Activated B cell treated with CpG ODN at 0.5 μM for 24 hours (primary cell): ENCODE data around the gene GMPPB. TPM values are rescaled to one million over a fixed set of nuclear protein-coding genes. Genes with fewer than 3 reads are reported as not detected.

Experiments used
- ATAC-seq: fragments of 200-7000 bp; cut with Tn5 transposase; one replicate; pipeline ENCODE4 v1.10.0; 2021; ENCODE audit warnings: low read depth, mild to moderate bottlenecking, moderate library complexity
- CTCF ChIA-PET: fragments of 350-600 bp; sonication (Branson Sonifier 250); formaldehyde crosslinking; loops from one replicate; lab custom pipeline; 2021; ENCODE audit warnings: antibody characterized with exemption; lab: Charles Lee
- POLR2A ChIA-PET: fragments of 350-600 bp; sonication (Branson Sonifier 250); formaldehyde crosslinking; loops from one replicate; lab custom pipeline; 2021; ENCODE audit warnings: antibody characterized with exemption; lab: Charles Lee
- DNase-seq: peaks from one replicate; pipeline ENCODE4 v3.0.0; 2022
- H3K27ac Mint-ChIP-seq: one replicate; pipeline ENCODE4 v1.8.0; 2020; ENCODE audit warnings: mixed read lengths
- H3K27me3 Mint-ChIP-seq: one replicate; pipeline ENCODE4 v1.8.0; 2021; ENCODE audit warnings: mixed read lengths
- H3K36me3 Mint-ChIP-seq: one replicate; pipeline ENCODE4 v1.8.0; 2021; ENCODE audit warnings: low read depth, mixed read lengths
- H3K4me1 Mint-ChIP-seq: one replicate; pipeline ENCODE4 v1.8.0; 2021; ENCODE audit warnings: mixed read lengths
- H3K4me3 Mint-ChIP-seq: one replicate; pipeline ENCODE4 v1.8.0; 2020; ENCODE audit warnings: mild to moderate bottlenecking, mixed read lengths
- H3K9me3 Mint-ChIP-seq: one replicate; pipeline ENCODE4 v1.8.0; 2020; ENCODE audit warnings: mixed read lengths
- intact Hi-C: fragments of 100-400 bp; cut with micrococcal nuclease; formaldehyde crosslinking; loops from one replicate; pipeline ENCODE4 v1.15.1; 2024
- total RNA-seq: library from RNA; stranded (reverse); gene quantifications from 2 replicates; pipeline ENCODE4 v1.2.3, GENCODE V29; 2022
- TF ChIP-seq, protein P1 (sequence below): fragments of 200-600 bp; IDR thresholded peaks from one replicate; pipeline ENCODE4 v1.8.0; 2022; ENCODE audit warnings: antibody characterized with exemption, mild to moderate bottlenecking

Gene GMPPB
- total RNA-seq, 1 donor from 2014 or later: 39.9 TPM

DNA sequence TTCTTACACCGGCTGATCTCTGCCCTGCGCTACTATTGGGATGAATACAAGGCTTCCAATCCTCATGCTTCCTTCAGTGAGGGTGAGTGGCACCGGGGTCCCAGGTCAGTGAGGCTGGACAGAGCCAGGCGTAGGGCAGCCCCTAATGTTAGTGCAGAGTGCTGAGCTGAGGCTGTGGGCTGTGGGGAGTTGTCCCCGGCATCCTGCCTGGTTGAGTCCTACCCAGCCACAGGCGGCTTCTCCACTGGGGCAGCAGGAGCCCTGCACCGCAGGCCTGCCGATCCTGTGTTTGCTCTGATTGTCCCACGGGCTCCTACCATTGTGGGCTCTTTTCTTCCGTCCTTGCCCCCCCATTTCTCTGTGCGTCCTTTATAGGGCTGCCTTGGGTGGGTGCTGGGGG lies 21.1 kb downstream of the GMPPB start:
- H3K27ac Mint-ChIP-seq: no peak overlapping the region
- DNase-seq (no peak), ATAC-seq (no peak)
- TF ChIP-seq, protein P1, sequence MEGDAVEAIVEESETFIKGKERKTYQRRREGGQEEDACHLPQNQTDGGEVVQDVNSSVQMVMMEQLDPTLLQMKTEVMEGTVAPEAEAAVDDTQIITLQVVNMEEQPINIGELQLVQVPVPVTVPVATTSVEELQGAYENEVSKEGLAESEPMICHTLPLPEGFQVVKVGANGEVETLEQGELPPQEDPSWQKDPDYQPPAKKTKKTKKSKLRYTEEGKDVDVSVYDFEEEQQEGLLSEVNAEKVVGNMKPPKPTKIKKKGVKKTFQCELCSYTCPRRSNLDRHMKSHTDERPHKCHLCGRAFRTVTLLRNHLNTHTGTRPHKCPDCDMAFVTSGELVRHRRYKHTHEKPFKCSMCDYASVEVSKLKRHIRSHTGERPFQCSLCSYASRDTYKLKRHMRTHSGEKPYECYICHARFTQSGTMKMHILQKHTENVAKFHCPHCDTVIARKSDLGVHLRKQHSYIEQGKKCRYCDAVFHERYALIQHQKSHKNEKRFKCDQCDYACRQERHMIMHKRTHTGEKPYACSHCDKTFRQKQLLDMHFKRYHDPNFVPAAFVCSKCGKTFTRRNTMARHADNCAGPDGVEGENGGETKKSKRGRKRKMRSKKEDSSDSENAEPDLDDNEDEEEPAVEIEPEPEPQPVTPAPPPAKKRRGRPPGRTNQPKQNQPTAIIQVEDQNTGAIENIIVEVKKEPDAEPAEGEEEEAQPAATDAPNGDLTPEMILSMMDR: no peak
- H3K27me3 Mint-ChIP-seq: no peaks in the 10 kb centered on the region
- H3K4me3 Mint-ChIP-seq: no peak overlapping the region
- H3K4me1 Mint-ChIP-seq: peaks cover 2% of the 10 kb centered on the region
- ChIA-PET POLR2A (interaction anchor here (1.5 kb wide), 1 partner anchor 137 kb away, joined by 7 read pairs; no protein-coding TSS in a partner anchor), CTCF (interaction anchor here (1.5 kb wide), 1 partner anchor 133 kb away, joined by 4 read pairs; no protein-coding TSS in a partner anchor)
- intact Hi-C loops: loop anchor here (1.0 kb wide), 3 partner anchors 100 to 524 kb away; no protein-coding TSS in a partner anchor
- H3K9me3 Mint-ChIP-seq: no peaks in the 10 kb centered on the region
- H3K36me3 Mint-ChIP-seq: peaks cover 52% of the 10 kb centered on the region

DNA sequence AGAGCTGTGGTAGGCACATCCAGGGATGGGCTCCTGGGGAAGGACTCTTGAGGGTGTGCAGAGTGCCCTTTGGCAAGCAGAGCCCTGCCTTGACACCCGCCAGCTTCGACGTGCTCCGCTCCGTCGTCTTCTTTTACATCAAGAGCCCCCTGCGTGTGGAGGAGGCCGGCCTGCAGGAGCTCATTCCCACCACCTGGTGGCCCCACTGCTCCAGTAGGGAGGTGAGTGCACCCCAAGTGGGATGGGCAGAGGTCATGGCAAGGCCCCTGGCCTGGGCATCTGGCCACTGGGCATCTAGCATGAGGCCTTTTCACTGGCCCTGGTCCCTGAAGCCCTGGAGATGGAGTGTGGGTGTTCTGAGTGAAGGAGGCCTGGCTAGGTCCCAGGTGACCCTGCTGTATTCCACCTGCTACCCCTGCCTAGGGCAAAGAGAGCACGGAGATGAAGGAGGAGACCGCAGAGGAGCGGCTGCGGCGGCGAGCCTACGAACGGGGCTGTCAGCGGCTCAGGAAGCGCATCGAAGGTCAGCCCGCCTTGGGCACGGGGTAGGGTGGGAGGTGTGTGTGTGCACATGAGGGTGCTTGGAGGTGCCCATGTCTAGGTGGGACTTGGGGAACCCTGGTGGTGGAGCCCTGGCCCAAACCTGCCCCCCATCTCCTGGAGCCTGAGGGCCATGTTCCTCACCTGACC lies 22.2 kb downstream of the GMPPB start:
- CTCF ChIA-PET: interaction anchor here (0.5 to 1.3 kb wide), 4 partner anchors 102 to 1252 kb away, joined by 3 to 5 read pairs (median 3); partner anchors contain the start of gene INKA1
- TF ChIP-seq, protein P1: no peak
- Mint-ChIP-seq H3K27ac (no peak overlapping the region), H3K9me3 (no peaks in the 10 kb centered on the region), H3K4me1 (no peaks in the 10 kb centered on the region), H3K36me3 (peaks cover 50% of the 10 kb centered on the region), H3K27me3 (no peaks in the 10 kb centered on the region), H3K4me3 (no peak overlapping the region)
- ATAC-seq (no peak), DNase-seq (no peak)
- POLR2A ChIA-PET: interaction anchor here (0.6 to 1.5 kb wide), 2 partner anchors 124 to 162 kb away, joined by 3 read pairs; no protein-coding TSS in a partner anchor
- intact Hi-C loops: no loop called here

DNA sequence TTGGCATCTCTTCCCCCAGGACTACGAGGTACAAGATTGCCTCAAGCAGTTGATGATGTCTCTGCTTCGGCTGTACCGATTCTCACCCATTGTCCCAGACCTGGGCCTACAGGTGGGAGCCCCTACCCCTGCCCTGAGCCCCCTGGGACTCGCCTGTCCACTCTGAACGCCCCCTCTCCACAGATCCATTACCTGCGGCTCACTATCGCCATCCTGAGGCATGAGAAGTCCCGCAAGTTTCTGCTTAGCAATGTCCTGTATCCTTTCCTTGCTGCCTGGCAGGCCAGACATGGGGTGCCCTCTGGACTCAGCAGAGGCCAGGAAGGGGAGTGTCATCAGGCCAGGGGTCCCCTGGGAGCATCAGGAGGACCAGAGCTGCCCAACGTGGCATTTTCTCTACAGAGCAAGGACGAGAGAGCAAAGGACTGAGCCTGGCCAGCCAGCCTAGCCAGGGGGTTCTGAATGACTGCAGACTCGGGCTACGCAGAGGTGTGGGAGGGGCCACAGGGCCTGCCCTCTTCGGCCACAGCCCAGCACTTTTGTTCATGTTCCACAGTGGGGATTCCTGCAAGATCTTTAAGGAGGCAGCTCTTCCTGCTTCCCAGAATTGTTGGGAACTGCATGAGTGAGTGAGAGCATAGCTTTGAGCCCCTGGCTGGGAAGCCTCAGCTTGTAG lies 23.2 kb downstream of the GMPPB start:
- no peak overlapping the region for H3K4me3 Mint-ChIP-seq
- no peaks in the 10 kb centered on the region for H3K9me3 Mint-ChIP-seq
- H3K27me3 Mint-ChIP-seq: no peaks in the 10 kb centered on the region
- CTCF ChIA-PET: interaction anchor here (0.6 to 1.3 kb wide), 3 partner anchors 102 to 494 kb away, joined by 3 to 5 read pairs (median 3); partner anchors contain the start of gene INKA1
- H3K36me3 Mint-ChIP-seq: peaks cover 48% of the 10 kb centered on the region
- intact Hi-C loops: no loop called here
- TF ChIP-seq, protein P1: no peak
- DNase-seq (no peak), ATAC-seq (no peak)
- H3K27ac Mint-ChIP-seq: no peak overlapping the region
- POLR2A ChIA-PET: interaction anchor here (0.6 to 1.5 kb wide), 2 partner anchors 125 to 161 kb away, joined by 3 read pairs; no protein-coding TSS in a partner anchor
- no peaks in the 10 kb centered on the region for H3K4me1 Mint-ChIP-seq

DNA sequence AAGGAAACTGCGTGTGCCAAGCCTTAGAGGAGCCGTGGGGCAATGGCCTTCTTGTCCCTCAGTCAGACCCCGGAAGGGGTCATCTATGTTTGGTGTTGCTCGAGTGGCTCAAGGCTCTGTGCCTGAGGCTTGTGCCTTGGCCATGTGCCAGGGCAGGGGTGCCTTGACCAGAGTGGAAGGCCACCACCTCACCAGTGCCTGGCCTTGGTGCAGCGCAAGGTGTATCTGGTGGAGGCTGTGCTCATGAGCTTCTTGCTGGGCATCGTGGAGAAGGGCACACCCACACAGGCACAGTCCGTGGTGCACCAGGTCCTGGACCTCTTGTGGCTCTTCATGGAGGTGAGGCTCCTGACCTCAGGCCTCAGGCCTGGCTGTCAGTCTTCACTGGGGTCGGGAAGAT lies 23.7 kb downstream of the GMPPB start:
- Mint-ChIP-seq H3K4me3 (no peak overlapping the region), H3K27ac (no peak overlapping the region), H3K4me1 (no peaks in the 10 kb centered on the region), H3K9me3 (no peaks in the 10 kb centered on the region), H3K36me3 (peaks cover 46% of the 10 kb centered on the region), H3K27me3 (no peaks in the 10 kb centered on the region)
- CTCF ChIA-PET: no interaction called here
- no peak for DNase-seq
- intact Hi-C loops: no loop called here
- TF ChIP-seq, protein P1: no peak
- POLR2A ChIA-PET: no interaction called here
- no peak for ATAC-seq
